Stimulated activated CD8-positive, alpha-beta memory T cell treated with anti-CD3 and anti-CD28 coated beads, Interleukin-4, amount 100 ng/mL, for 4 hours (primary cell): ENCODE data around the gene CASZ1.

Source experiments
- DNase-seq, 2 donors: peaks; one replicate each; pipeline ENCODE4 v3.0.0-alpha.2; 2020; ENCODE audit warnings: low read depth in 2 of 2, low spot score in 1 of 2

CASZ1 gene

GRCh38 chr1:10624256-10625050 lies 172.0 kb downstream of the CASZ1 start:
- no peak for DNase-seq

- no peak for DNase-seq
These were observed 172.7 kb downstream of the CASZ1 start for GRCh38 chr1:10623686-10624145.

GRCh38 chr1:10622910-10623685 lies 173.3 kb downstream of the CASZ1 start:
- no peak for DNase-seq

DNA sequence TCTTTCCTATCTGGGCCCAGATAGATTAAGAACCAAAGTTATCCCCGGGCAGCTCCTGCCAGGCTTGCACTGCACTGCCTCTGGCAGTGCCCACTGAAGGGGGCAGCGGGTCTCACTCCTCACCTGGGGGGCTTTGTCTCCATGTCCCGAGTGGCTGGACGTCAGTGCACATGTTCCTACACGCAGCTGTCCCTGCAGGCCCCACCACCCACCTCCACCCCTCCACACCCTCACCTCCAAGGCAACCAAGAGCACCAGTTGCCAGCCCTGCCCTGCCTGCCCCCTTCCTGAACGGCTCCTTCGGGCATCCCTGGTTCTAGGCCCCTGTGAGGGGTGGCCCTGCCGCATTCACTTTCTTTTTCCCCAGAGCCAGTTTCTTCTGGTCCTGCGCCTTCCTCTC lies 174.5 kb downstream of the CASZ1 start:
- no peak for DNase-seq

GRCh38 chr1:10620776-10621175 lies 175.7 kb downstream of the CASZ1 start:
- DNase-seq = no peak

DNA sequence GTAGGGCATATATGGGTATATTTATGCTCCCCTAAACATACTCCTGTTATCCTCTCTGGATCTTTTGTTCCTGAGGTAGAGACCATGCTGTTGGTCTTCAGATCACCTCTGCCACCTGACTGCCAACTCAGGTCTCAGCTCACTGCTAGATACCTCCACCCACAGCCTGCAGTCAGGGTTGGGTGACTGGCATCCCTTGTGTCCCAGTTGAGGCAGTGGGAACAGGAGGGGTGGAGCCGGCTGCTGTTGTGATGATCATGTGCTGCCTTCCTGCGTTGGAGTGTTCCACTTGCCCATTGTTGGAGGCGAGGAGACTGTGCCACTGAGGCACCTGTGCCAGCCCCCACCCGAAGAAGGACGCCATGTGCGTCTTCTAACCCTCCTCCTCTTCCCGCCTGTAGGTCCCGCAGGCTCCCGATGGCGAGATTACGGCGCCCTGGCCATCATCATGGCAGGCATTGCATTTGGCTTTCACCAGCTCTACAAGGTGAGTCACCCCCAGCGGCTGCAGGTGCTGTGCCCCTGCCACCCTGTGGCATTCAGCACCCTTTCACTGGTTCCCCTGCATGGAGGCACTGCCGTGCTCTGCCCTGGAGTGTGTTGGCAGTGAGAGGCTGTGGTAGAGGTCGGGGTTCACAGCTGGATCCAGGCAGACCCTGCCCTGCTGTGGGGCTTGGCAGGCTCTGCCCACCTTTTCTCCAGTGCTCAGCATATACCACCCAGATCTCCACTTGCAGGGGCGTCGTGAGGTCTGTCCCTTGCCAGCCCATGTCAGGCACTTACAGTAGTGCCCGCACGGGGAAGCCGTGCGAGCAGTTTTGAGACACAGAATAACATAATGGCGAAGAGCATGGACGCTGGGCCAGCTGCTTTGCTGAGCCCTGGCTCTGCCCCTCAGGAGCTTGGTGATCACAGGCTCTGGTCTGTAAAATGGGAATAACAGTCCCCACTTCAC lies 178.2 kb downstream of the CASZ1 start:
- DNase-seq = no peak

- DNase-seq = no peak
These were observed 179.1 kb downstream of the CASZ1 start for GRCh38 chr1:10617318-10617717.

DNA sequence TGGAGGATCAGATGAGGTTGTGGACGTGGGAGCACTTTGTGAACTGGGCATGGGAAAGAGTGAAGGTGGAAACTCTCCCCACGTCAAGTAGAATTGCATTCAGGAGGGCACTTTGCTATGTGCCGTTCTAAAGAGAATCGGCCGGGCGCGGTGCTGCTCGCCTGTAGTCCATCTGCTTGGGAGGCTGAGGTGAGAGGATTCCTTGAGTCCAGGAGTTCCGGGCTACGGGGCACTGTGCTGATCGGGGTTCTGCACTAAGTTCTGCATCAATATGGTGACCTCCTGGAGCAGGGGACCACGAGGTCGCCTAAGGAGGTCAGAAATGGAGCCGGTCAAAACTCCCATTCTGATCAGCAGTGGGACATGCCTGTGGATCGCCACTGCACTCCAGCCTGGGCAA lies 179.8 kb downstream of the CASZ1 start:
- no peak for DNase-seq

- no peak for DNase-seq
These were observed 180.3 kb downstream of the CASZ1 start for GRCh38 chr1:10615932-10616671.

GRCh38 chr1:10615332-10615731 lies 181.1 kb downstream of the CASZ1 start:
- no peak for DNase-seq

- DNase-seq = no peak
These were observed 181.8 kb downstream of the CASZ1 start for GRCh38 chr1:10614377-10615225.

DNA sequence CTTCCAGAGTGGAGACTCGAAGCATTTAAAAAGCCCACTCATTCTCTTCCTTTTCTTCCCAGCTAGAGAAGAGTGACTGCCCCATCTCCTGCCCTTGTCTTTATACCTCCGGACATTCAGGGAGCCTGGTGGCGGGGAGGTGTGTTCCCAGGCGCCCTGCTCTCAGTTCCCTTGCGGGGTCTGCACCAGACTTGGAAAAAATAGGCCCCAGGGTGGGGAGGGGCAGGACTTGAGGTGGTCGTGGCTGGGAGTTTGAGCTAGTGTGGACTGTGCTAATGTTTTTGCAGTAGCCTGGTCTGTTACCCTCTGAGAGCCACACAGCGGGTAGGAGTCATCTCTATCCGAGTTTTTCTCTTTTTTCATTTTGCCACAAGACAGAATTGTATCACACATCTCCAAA lies 182.6 kb downstream of the CASZ1 start:
- DNase-seq = no peak

DNA sequence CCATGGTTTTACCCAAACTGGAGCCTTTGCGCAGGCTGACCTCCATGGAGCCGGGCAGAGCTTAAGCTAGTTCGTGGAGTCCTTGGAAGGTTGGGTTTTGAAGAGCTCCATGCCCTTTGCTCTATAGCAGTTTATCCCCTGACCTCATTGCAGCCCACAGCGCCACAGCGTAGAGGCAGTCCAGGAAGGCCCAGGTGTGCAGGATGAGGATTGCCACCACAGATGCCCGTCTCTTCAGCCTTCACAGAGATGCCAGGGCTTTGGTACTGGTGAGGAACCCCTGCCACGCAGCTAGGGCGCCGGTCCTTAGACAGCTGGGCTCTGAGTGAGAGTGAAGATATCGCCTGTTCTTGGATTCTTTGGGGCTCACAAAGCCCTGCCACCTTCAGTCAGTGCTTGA lies 183.1 kb downstream of the CASZ1 start:
- no peak for DNase-seq

GRCh38 chr1:10612436-10613160 lies 183.8 kb downstream of the CASZ1 start:
- no peak for DNase-seq

GRCh38 chr1:10610901-10611600 lies 185.4 kb downstream of the CASZ1 start:
- no peak for DNase-seq

DNA sequence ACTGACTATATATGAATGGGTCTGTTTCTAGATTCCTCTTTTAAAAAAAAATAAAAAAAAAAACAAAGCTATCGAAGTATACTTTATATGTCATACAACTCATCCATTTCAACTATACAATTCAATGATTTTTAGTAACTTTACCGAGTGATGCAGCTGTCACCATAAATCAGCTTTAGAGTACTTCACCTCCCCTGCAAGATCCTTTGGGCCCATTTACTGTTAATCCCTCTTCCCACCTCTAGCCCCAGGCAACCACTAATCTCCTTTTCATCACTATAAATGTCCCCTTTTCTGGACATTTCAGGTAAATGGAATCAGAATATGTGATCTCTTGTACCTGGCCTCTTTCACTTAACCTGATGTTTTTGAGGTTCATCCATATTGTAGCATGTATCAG lies 187.8 kb downstream of the CASZ1 start:
- no peak for DNase-seq

DNA sequence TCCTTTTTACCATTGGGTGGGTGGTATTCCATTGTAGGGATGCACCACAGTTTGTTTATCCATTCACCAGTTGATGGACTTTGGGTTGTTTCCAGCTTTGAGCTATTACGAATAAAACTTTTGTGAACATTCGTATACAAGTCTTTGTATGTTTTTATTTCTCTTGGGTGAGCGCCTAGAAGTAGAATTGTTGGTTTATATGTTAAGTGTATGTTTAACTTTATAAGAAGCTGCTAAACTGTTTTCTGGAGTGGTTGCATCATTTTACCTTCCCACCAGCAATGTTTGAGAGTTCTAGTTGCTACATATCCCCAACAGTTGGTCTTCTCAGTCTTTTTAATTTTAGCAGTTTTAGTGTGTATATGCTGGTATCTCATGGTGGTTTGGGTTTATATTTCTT lies 189.2 kb downstream of the CASZ1 start:
- DNase-seq = no peak

DNA sequence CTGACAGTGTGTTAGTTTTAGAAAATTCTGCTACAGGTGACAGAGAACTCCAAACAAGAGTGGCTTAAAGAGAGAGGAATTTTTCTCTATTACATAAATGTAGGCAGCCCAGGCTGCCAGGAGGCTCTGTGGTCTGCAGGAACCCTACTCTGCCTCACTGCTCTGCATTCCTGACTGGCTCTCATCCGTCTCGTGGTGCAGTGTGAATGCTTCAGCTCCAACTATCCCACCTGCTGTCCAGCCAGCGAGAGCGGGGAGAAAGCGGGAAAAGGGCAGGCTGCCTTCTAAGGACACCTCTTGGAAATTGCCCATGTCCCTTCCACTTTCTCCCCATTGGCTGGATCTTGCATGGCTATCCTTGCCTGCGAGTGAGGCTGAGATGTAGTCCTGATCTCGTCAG lies 190.4 kb downstream of the CASZ1 start:
- DNase-seq = no peak
